CD4-positive, alpha-beta memory T cell (primary cell): ENCODE measurements around the gene RAB18. TPM values are rescaled to one million over a fixed set of nuclear protein-coding genes. Genes with fewer than 3 reads are reported as not detected.

ENCODE experiments used
- CTCF ChIA-PET: fragments of 350-600 bp; sonication (Branson Sonifier 250); formaldehyde crosslinking; loops from one replicate; lab custom pipeline; 2021; ENCODE audit warnings: inconsistent platforms; ENCODE audit not compliant: partially characterized antibody; lab: Charles Lee
- POLR2A ChIA-PET: fragments of 350-600 bp; sonication (Branson Sonifier 250); formaldehyde crosslinking; loops from one replicate; lab custom pipeline; 2021; ENCODE audit not compliant: partially characterized antibody; lab: Charles Lee
- DNase-seq, 5 donors: peaks; one replicate each; pipeline versions ENCODE4 v3.0.0 to v3.0.0-alpha.2; 2020 to 2022; ENCODE audit warnings: mixed read lengths in 1 of 5
- H3K27ac ChIP-seq: one replicate; pipeline ENCODE4 v1.7.0; 2013; ENCODE audit warnings: low read depth, low read length
- H3K27me3 ChIP-seq: 2 replicates; pipeline ENCODE4 v1.7.0; 2013; ENCODE audit warnings: mild to moderate bottlenecking, low read length, moderate library complexity; ENCODE audit not compliant: insufficient read depth
- H3K36me3 ChIP-seq: 2 replicates; pipeline ENCODE4 v1.7.0; 2013; ENCODE audit warnings: mild to moderate bottlenecking, low read length, moderate library complexity; ENCODE audit not compliant: insufficient read depth
- H3K4me1 ChIP-seq: 2 replicates; pipeline ENCODE4 v1.7.0; 2013; ENCODE audit warnings: mild to moderate bottlenecking, low read length, moderate library complexity; ENCODE audit not compliant: insufficient read depth
- H3K4me3 ChIP-seq, 2 donors: one replicate each; pipeline ENCODE4 v1.7.0; 2013; ENCODE audit warnings: low read length in 2 of 2, mild to moderate bottlenecking in 1 of 2
- H3K9me3 ChIP-seq, 2 donors: one replicate each; pipeline ENCODE4 v1.7.0; 2013; ENCODE audit warnings: low read length in 2 of 2, control low read depth in 1 of 2; ENCODE audit not compliant: control insufficient read depth in 1 of 2
- H3K27ac Mint-ChIP-seq, 7 donors: one replicate each; pipeline ENCODE4 v1.8.0; 2020 to 2021; ENCODE audit warnings: mixed read lengths in 7 of 7, mild to moderate bottlenecking in 6 of 7, inconsistent platforms in 3 of 7, moderate library complexity in 3 of 7
- H3K27me3 Mint-ChIP-seq, 2 donors: one replicate each; pipeline ENCODE4 v1.8.0; 2020 to 2021; ENCODE audit warnings: mixed read lengths in 2 of 2
- H3K36me3 Mint-ChIP-seq, 2 donors: one replicate each; pipeline ENCODE4 v1.8.0; 2020 to 2021; ENCODE audit warnings: mixed read lengths in 2 of 2, inconsistent platforms in 1 of 2, mild to moderate bottlenecking in 1 of 2
- H3K4me1 Mint-ChIP-seq, 4 donors: one replicate each; pipeline ENCODE4 v1.8.0; 2020 to 2021; ENCODE audit warnings: mixed read lengths in 4 of 4, mild to moderate bottlenecking in 1 of 4
- H3K4me3 Mint-ChIP-seq, 8 donors: one replicate each; pipeline ENCODE4 v1.8.0; 2020 to 2021; ENCODE audit warnings: mixed read lengths in 8 of 8, mild to moderate bottlenecking in 7 of 8, moderate library complexity in 6 of 8, inconsistent platforms in 3 of 8
- H3K9me3 Mint-ChIP-seq, 8 donors: one replicate each; pipeline ENCODE4 v1.8.0; 2020 to 2021; ENCODE audit warnings: mixed read lengths in 8 of 8, mild to moderate bottlenecking in 5 of 8, inconsistent platforms in 3 of 8, moderate library complexity in 1 of 8
- intact Hi-C: fragments of 100-400 bp; cut with micrococcal nuclease; formaldehyde crosslinking; loops from one replicate; pipeline ENCODE4 v1.15.1; 2023
- polyA plus RNA-seq, 2 donors: library from polyadenylated mRNA; unstranded; fragments of 300-500 nt; fragmentation: Illumina TruSeq; gene quantifications; one replicate each; pipeline ENCODE4 v1.2.3, GENCODE V29; 2021
- total RNA-seq, 2 experiments: library from RNA; stranded (reverse); gene quantifications; one replicate each; pipeline ENCODE4 v1.2.3, GENCODE V29; 2021

RAB18 gene
- total and polyA plus RNA-seq, 4 experiments from 2014 or later: 83.3 to 171 (median 103) TPM

DNA sequence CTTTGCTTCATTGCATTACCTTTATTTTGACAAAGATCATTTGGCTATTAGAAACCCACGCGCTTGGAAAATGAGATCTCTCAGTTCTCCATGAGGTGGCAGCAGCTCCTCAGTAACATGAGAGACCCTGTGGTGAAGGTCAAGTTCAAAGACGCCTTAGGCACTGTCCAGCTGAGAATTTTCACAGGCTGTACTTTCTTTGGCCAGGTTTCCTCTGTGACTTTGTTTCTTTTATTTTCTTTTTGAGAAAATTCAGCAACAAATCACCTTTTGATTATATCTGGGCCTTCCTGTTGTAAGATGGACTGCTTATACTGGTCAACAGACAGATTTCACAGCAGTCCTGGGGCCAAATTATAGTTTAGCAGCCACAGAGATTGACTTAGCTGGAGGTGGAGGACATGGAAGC is 54.5 kb downstream of the RAB18 start:
- CTCF ChIA-PET: interaction anchor here (0.9 to 3.8 kb wide), 4 partner anchors 97 to 621 kb away, joined by 3 to 18 read pairs (median 9); no protein-coding TSS in a partner anchor
- Mint-ChIP-seq H3K4me1 (peaks cover 0 to 7% (median under 1%) of the 10 kb centered on the region in 4 donors), H3K36me3 (no peaks in the 10 kb centered on the region), H3K27me3 (no peaks in the 10 kb centered on the region), H3K9me3 (no peaks in the 10 kb centered on the region), H3K27ac (no peak overlapping the region), H3K4me3 (no peak overlapping the region)
- intact Hi-C loops: loop anchor here (1.0 to 5.0 kb wide), 5 partner anchors 98 to 834 kb away; no protein-coding TSS in a partner anchor
- Histone ChIP-seq H3K4me1 (no peaks in the 10 kb centered on the region), H3K36me3 (no peaks in the 10 kb centered on the region), H3K27ac (no peak overlapping the region), H3K9me3 (no peaks in the 10 kb centered on the region), H3K4me3 (no peak overlapping the region), H3K27me3 (no peaks in the 10 kb centered on the region)
- POLR2A ChIA-PET: interaction anchor here (0.9 kb wide), 1 partner anchor 18 kb away, joined by 3 read pairs; no protein-coding TSS in a partner anchor
- DNase-seq: peak in 3 of 5 donors; percentile 19 to 38 (median 31)

DNA sequence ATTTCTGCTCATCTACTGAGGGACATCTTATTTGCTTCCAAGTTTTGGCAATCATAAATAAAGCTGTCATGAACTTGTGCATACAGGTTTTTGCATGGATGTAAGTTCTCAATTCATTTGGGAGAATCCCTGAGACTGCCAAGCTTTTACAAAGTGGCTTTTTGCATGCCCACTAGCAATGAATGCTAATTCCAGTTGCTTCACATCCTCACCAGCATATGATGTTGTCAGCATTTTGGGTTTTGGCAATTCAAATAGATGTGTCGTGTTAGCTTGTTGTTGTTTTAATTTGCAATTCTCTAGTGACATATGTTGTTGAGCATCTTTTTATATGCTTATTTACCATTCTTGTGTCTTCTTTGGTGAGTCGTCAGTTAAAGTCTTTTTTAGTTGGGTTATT is 57.2 kb downstream of the RAB18 start:
- H3K4me1 Mint-ChIP-seq: peaks cover 14 to 28% (median 18%) of the 10 kb centered on the region in 4 donors
- DNase-seq: no peak
- H3K27ac Mint-ChIP-seq: no peak overlapping the region
- Histone ChIP-seq H3K4me3 (no peak overlapping the region), H3K27ac (no peak overlapping the region), H3K9me3 (no peaks in the 10 kb centered on the region), H3K4me1 (peaks cover 13% of the 10 kb centered on the region), H3K27me3 (no peaks in the 10 kb centered on the region), H3K36me3 (no peaks in the 10 kb centered on the region)
- ChIA-PET CTCF (interaction anchor here (1.1 kb wide), 1 partner anchor 832 kb away, joined by 3 read pairs; no protein-coding TSS in a partner anchor), POLR2A (no interaction called here)
- intact Hi-C loops: no loop called here
- no peaks in the 10 kb centered on the region for H3K27me3 Mint-ChIP-seq
- peaks cover 0 to 4% of the 10 kb centered on the region in 2 donors for H3K36me3 Mint-ChIP-seq
- peaks cover 0 to 4% (median under 1%) of the 10 kb centered on the region in 8 donors for H3K9me3 Mint-ChIP-seq
- H3K4me3 Mint-ChIP-seq: no peak overlapping the region

DNA sequence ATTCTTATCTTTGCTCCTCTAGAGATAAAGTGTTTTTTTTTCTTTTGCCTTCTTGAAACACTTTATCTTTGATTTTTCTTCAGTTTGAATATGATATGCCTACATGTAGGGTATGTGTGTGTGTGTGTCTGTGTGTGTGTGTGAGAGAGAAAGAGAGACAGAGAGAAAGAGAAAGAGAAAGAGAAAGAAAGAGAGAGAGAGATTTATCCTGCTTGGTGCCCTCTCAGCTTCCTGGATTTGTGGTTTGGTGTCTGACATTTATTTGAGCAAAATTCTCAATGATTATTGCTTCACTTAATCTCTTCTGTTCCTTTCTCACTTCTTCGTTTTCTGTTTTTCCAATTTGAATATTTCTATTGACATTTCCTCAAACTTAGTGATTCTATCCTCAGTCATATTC is 60.3 kb downstream of the RAB18 start:
- Histone ChIP-seq H3K27me3 (no peaks in the 10 kb centered on the region), H3K4me3 (no peak overlapping the region), H3K4me1 (peaks cover 34% of the 10 kb centered on the region), H3K36me3 (no peaks in the 10 kb centered on the region), H3K27ac (no peak overlapping the region), H3K9me3 (no peaks in the 10 kb centered on the region)
- Mint-ChIP-seq H3K27ac (peak overlapping the region; percentile 40 to 93 (median 76)), H3K36me3 (peaks cover 6 to 13% of the 10 kb centered on the region in 2 donors), H3K4me3 (peak overlapping the region in 7 of 8 donors; percentile 14 to 82 (median 74)), H3K9me3 (peaks cover 0 to 7% (median 2%) of the 10 kb centered on the region in 8 donors), H3K27me3 (no peaks in the 10 kb centered on the region), H3K4me1 (peaks cover 29 to 42% (median 35%) of the 10 kb centered on the region in 4 donors)
- intact Hi-C loops: no loop called here
- POLR2A ChIA-PET: no interaction called here
- DNase-seq: peak in 3 of 5 donors; percentile 18 to 30 (median 29)
- CTCF ChIA-PET: no interaction called here

DNA sequence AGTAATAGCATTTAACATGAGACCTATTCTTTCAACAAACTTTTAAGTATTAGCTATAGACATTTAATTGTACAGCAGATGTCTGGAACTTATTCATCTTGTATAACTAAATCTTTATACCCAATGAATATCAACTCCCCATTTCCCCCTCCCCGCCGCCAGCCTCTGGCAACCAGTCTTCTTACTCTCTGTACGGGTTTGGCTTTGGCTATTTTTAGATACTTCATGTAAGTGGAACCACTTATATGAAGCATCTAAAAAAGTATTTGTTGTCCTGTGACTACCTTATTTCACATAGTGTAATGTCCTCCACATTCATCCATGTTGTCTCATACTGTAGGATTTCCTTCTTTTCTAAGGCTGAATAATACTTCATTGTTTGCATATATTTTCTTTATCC is 60.8 kb downstream of the RAB18 start:
- Histone ChIP-seq H3K27ac (no peak overlapping the region), H3K36me3 (no peaks in the 10 kb centered on the region), H3K9me3 (no peaks in the 10 kb centered on the region), H3K4me3 (no peak overlapping the region), H3K27me3 (no peaks in the 10 kb centered on the region), H3K4me1 (peaks cover 38% of the 10 kb centered on the region)
- intact Hi-C loops: no loop called here
- CTCF ChIA-PET: no interaction called here
- H3K9me3 Mint-ChIP-seq: peaks cover 0 to 7% (median 2%) of the 10 kb centered on the region in 8 donors
- POLR2A ChIA-PET: no interaction called here
- H3K36me3 Mint-ChIP-seq: peaks cover 6 to 17% of the 10 kb centered on the region in 2 donors
- peak overlapping the region in 5 of 7 donors; percentile 10 to 93 (median 76) for H3K27ac Mint-ChIP-seq
- H3K4me3 Mint-ChIP-seq: peak overlapping the region in 6 of 8 donors; percentile 10 to 80 (median 72)
- DNase-seq: no peak
- peaks cover 29 to 47% (median 39%) of the 10 kb centered on the region in 4 donors for H3K4me1 Mint-ChIP-seq
- H3K27me3 Mint-ChIP-seq: no peaks in the 10 kb centered on the region

DNA sequence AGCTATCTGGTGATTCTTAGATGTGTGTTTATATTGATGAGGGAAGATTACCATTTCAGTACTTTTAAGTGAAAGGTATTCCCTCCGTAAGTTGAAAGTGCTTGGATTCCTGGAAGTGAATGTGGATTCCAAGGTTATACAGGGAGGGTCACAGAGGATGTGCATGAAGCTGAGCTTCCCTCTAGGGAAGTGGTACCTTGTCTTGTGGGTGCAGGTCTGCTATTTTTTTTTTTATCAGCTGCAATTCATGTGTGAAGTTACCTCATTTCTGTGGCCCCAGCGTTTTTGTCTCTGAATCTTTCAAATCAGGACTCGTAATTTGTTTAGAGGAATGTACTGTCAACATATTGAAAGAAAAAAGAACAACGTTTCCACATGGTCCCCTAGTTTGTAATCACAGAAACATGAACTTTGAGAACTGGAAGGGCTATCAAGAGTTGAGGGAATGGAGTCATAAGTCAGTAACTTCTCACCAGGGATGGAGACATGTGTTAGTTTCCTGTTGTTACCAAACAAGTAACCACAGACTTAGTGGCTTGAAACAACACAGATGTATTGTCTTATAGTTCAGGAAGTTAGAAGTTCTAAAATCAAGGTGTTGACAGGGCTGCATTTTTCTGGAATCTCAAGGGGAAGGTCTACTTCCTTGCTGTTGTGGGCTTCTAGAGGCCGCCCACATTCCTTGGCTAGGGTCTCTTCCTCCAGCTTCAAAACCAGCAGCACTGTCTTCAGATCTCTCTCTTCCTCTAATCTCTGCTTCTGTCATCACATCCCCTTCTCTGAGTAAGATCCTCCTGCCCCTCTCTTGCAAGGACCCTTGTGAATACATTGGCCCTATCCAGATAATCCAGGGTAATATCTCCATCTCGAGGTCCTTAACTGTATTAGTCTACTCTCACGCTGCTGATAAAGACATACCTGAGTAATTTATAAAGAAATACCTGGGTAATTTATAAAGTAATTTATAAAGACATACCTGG is 64.4 kb downstream of the RAB18 start:
- POLR2A ChIA-PET: interaction anchor here (0.9 to 1.2 kb wide), 3 partner anchors 20 to 103 kb away, joined by 3 to 6 read pairs (median 4); partner anchors contain the start of gene RAB18
- Histone ChIP-seq H3K27ac (no peak overlapping the region), H3K36me3 (no peaks in the 10 kb centered on the region), H3K4me3 (no peak overlapping the region), H3K4me1 (peaks cover 38% of the 10 kb centered on the region), H3K27me3 (no peaks in the 10 kb centered on the region), H3K9me3 (no peaks in the 10 kb centered on the region)
- intact Hi-C loops: no loop called here
- H3K36me3 Mint-ChIP-seq: peaks cover 6 to 17% of the 10 kb centered on the region in 2 donors
- peaks cover 0 to 7% (median 2%) of the 10 kb centered on the region in 8 donors for H3K9me3 Mint-ChIP-seq
- H3K4me1 Mint-ChIP-seq: peaks cover 31 to 52% (median 44%) of the 10 kb centered on the region in 4 donors
- peak in 4 of 5 donors; percentile 5 to 43 (median 33) for DNase-seq
- peak overlapping the region; percentile 49 to 86 (median 83) for H3K27ac Mint-ChIP-seq
- no peaks in the 10 kb centered on the region for H3K27me3 Mint-ChIP-seq
- H3K4me3 Mint-ChIP-seq: peak overlapping the region in 7 of 8 donors; percentile 14 to 65 (median 50)
- CTCF ChIA-PET: interaction anchor here (1.4 kb wide), 1 partner anchor 11 kb away, joined by 3 read pairs; no protein-coding TSS in a partner anchor

DNA sequence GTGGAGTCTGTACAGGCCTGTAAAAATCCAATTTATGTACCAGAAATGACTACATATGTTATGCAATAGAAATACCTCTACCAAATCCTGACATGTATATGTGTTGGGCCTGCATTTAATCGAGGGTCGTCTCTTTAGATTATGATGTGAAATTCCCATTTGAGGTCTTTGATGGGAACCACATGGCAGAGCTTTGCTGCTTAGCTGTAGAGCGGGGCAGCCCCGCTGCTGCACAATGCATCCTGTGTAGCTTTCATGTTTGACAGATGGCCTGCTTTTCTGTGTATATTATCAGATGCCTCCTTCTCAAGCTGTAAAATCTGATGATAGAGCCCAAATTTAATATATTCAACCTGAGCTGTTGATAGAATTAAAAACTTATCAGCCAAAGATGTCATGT is 65.8 kb downstream of the RAB18 start:
- peak overlapping the region in 5 of 7 donors; percentile 34 to 83 (median 72) for H3K27ac Mint-ChIP-seq
- no peak overlapping the region for H3K4me3 Mint-ChIP-seq
- Histone ChIP-seq H3K4me1 (peaks cover 26% of the 10 kb centered on the region), H3K27me3 (no peaks in the 10 kb centered on the region), H3K36me3 (no peaks in the 10 kb centered on the region), H3K9me3 (no peaks in the 10 kb centered on the region), H3K4me3 (no peak overlapping the region), H3K27ac (no peak overlapping the region)
- intact Hi-C loops: no loop called here
- ChIA-PET POLR2A (interaction anchor here (1.2 kb wide), 1 partner anchor 22 kb away, joined by 3 read pairs; no protein-coding TSS in a partner anchor), CTCF (interaction anchor here (1.2 kb wide), 1 partner anchor 86 kb away, joined by 5 read pairs; no protein-coding TSS in a partner anchor)
- peaks cover 21 to 41% (median 34%) of the 10 kb centered on the region in 4 donors for H3K4me1 Mint-ChIP-seq
- DNase-seq: no peak
- no peaks in the 10 kb centered on the region for H3K27me3 Mint-ChIP-seq
- peaks cover 0 to 7% (median 2%) of the 10 kb centered on the region in 8 donors for H3K9me3 Mint-ChIP-seq
- peaks cover 6 to 19% of the 10 kb centered on the region in 2 donors for H3K36me3 Mint-ChIP-seq
